HG03039 (cell line): ENCODE results near the gene PDE6B.
"Not testable (repeated sequence)": the region's sequence is repeated elsewhere in the genome, so short reads cannot be mapped to it uniquely, and the experiment has no call there.

ENCODE experiments used
- ATAC-seq: cut with Tn5 transposase; IDR thresholded peaks from one replicate; pipeline ENCODE4 v1.9.1; 2021; ENCODE audit warnings: mild to moderate bottlenecking, moderate library complexity; ENCODE audit not compliant: unreplicated experiment

Gene PDE6B

DNA sequence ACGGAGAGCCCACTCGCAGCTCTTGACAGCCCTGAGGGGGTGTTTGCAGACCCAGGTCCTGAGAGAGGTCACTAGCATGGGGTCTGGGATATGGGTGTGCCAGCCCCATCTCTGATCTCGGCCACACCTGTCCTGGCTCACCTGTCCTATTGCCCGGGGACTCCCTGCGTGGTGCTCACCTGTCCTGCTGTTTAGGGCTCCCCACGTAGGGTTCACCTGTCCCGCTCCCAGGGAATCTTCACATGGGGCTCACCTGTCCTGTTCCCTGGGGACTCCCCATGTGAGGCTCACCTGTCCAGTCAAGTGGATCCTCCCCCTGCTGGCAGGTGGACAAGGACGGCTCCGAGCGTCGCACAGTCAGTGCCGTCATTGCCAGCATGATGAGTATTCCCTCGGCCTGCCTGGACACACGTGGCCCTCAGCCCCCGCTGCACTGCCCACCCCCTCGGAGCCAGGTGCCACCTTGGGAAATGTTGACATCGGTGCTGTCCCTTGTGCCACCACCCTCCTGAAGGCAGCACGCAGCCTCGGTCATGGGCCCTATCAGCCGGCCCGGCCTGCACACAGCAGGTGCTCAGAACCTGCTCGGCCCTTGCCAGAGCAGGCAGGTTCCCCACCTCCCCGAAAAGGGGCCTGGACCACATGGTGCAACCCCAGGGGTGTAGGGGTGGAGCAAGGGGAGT lies 57.3 kb downstream of the PDE6B start:
- no peak for ATAC-seq

DNA sequence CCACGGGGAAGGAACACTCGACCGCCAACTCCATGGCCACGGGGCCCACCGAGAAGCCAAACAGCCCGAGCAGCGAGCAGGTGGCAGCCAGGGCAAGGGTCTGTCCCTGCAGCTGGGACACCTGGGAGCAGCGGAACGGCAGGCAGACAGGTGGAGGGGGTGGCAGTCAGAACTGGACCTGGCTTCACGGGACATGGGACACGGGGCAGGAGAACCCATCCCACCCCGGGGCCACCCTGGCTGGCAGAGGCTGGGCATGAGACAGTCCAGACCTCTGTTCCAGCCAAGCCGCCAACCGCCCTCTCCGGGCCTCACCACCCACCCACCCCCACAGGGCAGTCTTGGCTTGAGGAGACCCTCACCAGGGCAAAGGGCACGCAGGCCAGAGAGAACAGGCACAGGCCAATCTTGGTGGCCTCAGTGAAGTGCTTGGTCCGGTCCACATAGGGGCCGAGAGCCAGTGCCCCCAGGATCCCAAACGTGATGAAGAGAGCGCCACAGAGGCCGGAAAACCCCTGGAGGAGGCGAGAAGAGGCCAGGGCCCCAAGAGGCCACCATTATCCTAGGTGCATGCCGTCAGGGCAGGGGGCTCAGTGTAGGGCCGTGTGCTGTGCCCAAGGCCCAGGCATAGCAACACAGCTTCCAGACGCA lies 58.0 kb downstream of the PDE6B start:
- no peak for ATAC-seq

DNA sequence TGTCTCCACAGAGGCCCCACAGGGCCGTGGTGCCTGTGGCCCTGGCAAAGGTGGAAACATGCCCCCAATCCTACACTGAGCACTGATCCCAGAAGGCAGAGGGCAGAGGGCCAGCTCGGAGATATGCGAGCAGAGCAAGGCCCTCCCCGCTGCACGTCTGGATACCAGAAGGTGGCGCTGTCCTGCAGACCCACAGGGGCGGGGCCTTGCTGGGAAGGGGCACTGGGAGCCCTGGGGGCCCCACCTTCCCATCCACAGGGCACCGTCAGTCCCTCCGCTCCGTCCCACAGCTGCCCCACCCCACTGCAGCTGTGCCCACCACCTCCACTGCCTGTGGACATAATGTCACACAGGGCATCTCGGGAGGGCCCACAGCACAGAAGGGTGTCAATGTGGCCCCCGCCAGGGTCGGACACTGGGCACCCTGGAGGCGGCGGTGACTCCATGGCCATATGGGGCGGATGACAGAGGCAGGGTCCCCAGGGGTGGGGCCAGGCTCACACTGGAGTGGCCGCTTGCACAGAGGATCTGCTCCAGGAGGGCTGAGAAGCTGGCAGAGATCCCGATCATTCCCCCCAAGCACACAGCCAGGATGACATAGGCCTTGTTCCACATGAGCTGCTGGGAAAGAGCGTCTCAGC lies 58.7 kb downstream of the PDE6B start:
- no peak for ATAC-seq

- no peak for ATAC-seq
Measured at GRCh38 chr4:684623-685327, 59.4 kb downstream of the PDE6B start.

DNA sequence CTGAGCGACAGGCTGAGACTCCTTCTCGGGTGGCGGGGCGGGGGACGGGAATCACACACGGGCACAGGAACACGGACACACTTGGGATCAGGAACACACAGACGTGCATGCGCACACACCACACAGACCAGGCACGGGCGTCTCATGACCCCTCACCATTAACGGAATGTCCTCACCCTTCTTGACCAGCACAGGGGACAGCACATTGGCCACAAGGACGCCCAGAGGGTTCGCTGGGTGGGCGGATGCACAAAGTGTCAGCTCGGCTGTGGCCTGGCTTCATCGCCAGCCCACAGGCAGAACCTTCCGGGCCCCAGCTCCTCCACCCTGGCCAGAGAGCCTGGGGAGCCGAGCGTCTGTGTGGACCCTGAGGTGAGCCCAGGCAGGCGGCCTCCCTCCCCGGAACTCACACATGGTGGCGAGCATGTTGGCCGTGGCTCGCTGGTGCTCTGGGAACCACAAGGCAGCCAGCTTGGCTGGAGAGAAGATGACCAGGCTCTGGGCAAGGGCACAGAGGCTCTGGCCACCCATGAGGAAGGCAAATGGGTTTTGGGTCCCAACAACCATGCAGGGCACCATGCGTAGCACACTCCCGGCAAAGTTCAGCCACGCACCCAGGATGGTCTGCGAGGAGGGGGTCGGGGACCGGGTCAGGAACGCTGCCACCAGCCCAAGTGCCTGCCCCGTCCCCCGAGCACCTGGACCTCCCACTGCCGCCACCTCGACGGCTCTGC lies 60.5 kb downstream of the PDE6B start:
- no peak for ATAC-seq

DNA sequence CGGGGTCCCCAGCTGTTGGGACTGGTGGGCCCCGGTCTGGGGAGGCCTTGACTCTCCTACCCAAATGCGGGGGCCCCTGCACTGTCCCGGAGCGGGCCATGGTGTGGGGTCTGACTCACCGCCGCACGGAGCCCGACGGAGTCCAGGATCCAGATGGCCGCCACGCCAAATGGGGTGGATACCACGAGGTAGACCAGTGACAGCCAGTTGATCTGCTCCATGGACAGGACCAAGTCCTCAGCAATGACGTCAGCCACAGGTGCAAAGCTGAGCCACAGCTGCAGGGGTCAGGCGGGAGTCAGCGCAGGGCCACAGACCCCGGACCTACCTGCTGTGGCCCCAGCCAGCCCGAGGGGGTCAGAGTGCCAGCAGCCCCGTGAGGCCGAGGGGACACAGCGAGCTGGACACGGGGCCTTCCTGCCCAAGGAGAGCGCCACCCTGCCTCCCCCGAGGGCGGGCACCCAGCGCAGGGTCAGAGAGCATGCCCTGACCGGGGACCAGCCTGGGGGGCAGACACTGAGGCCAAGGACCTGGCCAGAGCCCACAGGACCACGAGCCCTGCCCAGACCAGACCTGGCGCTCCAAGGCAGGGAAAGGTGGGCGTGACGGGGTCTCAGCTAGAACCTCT lies 61.2 kb downstream of the PDE6B start:
- no peak for ATAC-seq

- no peak for ATAC-seq
Measured at GRCh38 chr4:687048-687970, 61.9 kb downstream of the PDE6B start.

- ATAC-seq: no peak
Measured at GRCh38 chr4:687971-688853, 62.8 kb downstream of the PDE6B start.

- ATAC-seq: no peak
Measured at GRCh38 chr4:688854-689681, 63.7 kb downstream of the PDE6B start, which contains the start of gene SLC49A3. Gene SLC49A3 (minus strand): TSS chr4:689151. CDS start chr4:689127, 24 bp downstream.

GRCh38 chr4:689723-690122 lies 64.3 kb downstream of the PDE6B start:
- no peak for ATAC-seq

GRCh38 chr4:692771-693554 lies 67.6 kb downstream of the PDE6B start:
- no peak for ATAC-seq

DNA sequence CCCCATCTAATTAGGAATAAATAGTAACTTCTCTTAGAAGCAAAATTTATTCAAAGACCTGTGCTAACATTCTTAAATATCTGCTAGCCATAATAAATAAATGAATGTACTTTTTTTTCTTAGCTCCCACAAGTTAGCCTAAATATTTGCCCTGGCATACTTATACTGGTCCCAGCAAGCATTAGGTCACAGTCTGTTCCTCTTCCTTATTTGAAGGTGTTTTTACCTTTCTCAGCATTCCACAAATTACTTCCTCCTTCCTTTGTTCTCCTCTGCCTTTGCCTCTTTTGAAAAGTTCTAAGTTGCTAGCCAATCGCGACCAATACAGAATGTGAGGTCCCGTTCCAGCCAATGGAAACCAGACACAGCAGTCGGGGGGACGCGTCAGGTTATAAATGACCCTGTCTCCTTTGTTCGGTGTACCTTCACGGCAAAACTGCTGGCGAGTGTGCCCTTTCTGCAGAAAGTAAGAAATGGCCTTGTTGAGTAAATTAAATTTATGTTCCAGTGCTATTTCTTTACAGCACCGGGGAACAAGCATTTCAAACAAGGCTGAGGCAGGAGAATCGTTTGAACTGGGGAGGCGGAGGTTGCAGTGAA lies 69.1 kb downstream of the PDE6B start:
- not testable (repeated sequence) for ATAC-seq

DNA sequence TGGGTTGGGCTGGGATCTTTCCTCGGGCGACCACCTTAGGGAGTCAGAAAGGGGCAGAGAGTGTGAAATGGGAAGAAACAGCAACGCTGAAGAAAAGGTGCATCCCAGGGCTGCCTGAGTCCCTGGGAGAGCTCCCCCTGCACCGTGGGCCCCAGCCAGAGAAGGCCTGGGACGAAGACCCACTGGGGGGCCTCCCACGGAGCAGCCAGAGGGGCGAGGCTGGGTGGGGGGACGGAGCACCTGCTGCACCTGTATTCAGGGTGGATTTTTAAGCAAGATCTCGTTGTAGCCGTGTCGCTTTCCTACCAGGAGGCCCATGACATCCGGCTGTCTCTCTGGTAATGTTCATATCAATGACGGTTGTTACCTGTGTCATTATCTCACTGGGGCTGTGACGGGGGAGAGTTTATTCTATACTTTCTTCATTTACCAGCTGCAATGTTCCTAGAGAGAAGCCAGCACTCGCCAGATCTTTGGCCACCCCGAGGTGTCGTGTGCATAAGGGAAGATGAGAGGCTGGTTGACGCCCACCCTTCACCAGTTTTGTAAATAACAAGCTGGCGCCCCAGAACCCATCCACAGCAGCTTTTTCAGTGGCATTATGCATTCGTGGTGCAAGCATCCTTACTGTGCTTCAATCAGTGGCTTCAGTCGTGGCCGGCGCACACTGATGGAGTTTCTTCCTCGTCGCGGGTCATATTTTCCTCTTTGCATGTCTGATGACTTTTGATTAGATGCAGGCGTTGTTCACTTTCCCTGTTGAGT lies 74.6 kb downstream of the PDE6B start:
- no peak for ATAC-seq

DNA sequence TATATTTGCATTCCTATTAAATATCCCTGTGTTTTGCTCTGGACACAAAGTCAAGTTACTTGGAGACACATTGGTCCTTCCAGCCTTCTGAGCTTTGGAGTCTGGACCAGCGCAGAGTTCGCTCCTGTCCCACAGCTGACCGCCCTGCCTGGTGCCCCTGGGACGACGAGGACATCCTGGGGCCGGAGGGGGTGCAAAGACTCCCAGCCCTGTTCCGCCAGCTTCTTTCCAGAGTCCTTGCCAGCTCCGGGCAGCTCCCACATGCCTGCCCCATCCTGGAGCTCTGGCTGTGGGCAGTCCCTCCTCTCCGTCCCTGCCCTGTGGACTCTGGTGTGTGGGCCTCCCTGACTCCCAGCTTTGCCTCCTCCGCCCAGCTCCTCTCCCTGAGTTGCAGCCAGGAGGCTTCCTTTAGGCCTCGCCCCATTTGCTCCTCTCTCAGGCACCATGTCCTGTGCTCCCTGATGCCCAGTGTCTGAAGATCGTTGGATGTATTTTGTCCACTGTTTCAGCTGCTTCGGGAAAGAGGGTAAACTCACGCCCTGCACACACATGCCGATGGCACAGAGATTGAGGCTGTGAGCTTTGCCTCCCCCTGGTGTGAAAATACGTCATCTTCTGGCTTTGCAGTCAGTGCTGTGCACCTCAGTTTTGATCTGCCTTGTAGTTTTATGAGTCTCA lies 75.4 kb downstream of the PDE6B start:
- ATAC-seq: no peak

DNA sequence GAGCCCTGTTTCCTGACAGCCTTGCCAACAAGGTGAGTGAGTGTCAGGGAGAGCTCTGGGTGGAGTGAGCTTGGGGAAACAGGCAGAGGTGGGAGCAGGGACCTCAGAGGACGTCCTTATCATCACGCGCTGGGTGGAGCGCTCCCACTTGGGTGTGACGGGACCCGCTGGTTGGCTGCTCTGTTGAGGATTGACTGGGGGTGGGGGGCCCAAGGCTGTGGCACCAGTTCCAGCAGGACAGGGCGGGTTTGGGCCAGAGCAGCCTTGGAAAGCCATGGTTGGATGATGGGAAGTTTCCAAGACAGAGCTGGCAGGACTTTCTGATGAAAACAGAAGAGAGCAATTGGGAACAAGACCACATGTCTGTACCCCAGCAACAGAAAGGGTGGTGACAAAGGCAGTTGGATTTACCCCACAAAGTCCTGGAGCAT lies 77.3 kb downstream of the PDE6B start:
- no peak for ATAC-seq
